ENCODE results near the gene MUC12.

MUC12 gene

DNA sequence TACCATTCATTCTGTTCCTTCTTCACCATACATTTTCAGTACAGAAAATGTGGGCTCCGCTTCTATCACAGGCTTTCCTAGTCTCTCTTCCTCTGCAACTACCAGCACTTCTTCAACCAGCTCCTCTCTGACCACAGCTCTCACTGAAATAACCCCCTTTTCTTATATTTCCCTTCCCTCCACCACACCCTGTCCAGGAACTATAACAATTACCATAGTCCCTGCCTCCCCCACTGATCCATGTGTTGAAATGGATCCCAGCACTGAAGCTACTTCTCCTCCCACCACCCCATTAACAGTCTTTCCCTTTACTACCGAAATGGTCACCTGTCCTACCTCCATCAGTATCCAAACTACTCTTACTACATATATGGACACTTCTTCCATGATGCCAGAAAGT, 9.5 kb upstream of the MUC12 start:
- DNase-seq (ENCODE audit: low spot score) = no peak
- TF ChIP-seq, protein P1, sequence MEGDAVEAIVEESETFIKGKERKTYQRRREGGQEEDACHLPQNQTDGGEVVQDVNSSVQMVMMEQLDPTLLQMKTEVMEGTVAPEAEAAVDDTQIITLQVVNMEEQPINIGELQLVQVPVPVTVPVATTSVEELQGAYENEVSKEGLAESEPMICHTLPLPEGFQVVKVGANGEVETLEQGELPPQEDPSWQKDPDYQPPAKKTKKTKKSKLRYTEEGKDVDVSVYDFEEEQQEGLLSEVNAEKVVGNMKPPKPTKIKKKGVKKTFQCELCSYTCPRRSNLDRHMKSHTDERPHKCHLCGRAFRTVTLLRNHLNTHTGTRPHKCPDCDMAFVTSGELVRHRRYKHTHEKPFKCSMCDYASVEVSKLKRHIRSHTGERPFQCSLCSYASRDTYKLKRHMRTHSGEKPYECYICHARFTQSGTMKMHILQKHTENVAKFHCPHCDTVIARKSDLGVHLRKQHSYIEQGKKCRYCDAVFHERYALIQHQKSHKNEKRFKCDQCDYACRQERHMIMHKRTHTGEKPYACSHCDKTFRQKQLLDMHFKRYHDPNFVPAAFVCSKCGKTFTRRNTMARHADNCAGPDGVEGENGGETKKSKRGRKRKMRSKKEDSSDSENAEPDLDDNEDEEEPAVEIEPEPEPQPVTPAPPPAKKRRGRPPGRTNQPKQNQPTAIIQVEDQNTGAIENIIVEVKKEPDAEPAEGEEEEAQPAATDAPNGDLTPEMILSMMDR (IDR thresholded peaks at IDR 0.05; ENCODE audit: extremely low read depth, insufficient read depth, missing control alignments) = no peak
- in situ Hi-C loops (cut with MboI; ENCODE audit: low pct_unique_long_range_greater_than_20kb, low sequenced_read_pairs, unreplicated experiment) = loop anchor here (10.0 kb wide), 1 partner anchor 95 kb away; no protein-coding TSS in a partner anchor

GRCh38 chr7:100962537-100962936, 6.8 kb upstream of the MUC12 start:
- TF ChIP-seq, protein P1 (IDR thresholded peaks at IDR 0.05; ENCODE audit: extremely low read depth, insufficient read depth, missing control alignments) = no peak
- DNase-seq (ENCODE audit: low spot score) = no peak
- in situ Hi-C loops (cut with MboI; ENCODE audit: low pct_unique_long_range_greater_than_20kb, low sequenced_read_pairs, unreplicated experiment) = loop anchor here (10.0 kb wide), 1 partner anchor 92 kb away; no protein-coding TSS in a partner anchor

GRCh38 chr7:100963386-100963785, 6.0 kb upstream of the MUC12 start:
- DNase-seq (ENCODE audit: low spot score) = no peak
- in situ Hi-C loops (cut with MboI; ENCODE audit: low pct_unique_long_range_greater_than_20kb, low sequenced_read_pairs, unreplicated experiment) = loop anchor here (10.0 kb wide), 1 partner anchor 91 kb away; no protein-coding TSS in a partner anchor
- TF ChIP-seq, protein P1 (IDR thresholded peaks at IDR 0.05; ENCODE audit: extremely low read depth, insufficient read depth, missing control alignments) = no peak

DNA sequence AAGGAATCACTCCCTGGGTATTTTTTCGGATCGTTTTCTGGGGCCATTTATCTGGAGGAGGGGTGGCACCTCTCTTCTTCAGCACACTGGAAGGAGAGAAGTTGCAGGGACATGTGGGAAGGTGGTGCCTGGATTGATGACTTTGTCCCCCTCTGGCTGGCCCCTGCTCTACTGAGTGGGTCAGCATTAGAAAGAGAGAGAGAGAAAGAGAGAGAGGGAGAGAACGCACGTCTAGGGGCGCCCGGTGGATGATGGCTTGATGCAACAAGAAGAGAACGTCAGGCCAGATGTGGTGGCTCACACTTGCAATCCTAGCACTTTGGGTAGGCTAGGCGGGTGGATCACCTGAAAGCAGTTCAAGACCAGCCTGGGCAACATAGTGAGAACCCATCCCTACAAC, 5.5 kb upstream of the MUC12 start:
- in situ Hi-C loops (cut with MboI; ENCODE audit: low pct_unique_long_range_greater_than_20kb, low sequenced_read_pairs, unreplicated experiment) = loop anchor here (10.0 kb wide), 1 partner anchor 91 kb away; no protein-coding TSS in a partner anchor
- TF ChIP-seq, protein P1 (IDR thresholded peaks at IDR 0.05; ENCODE audit: extremely low read depth, insufficient read depth, missing control alignments) = no peak
- no peak for DNase-seq (ENCODE audit: low spot score)

GRCh38 chr7:100964630-100965029, 4.7 kb upstream of the MUC12 start:
- in situ Hi-C loops (cut with MboI; ENCODE audit: low pct_unique_long_range_greater_than_20kb, low sequenced_read_pairs, unreplicated experiment) = loop anchor here (10.0 kb wide), 1 partner anchor 90 kb away; no protein-coding TSS in a partner anchor
- TF ChIP-seq, protein P1 (IDR thresholded peaks at IDR 0.05; ENCODE audit: extremely low read depth, insufficient read depth, missing control alignments) = no peak

GRCh38 chr7:100965045-100965722, 4.2 kb upstream of the MUC12 start:
- no peak for DNase-seq (ENCODE audit: low spot score)
- in situ Hi-C loops (cut with MboI; ENCODE audit: low pct_unique_long_range_greater_than_20kb, low sequenced_read_pairs, unreplicated experiment) = loop anchor here (10.0 kb wide), 1 partner anchor 90 kb away; no protein-coding TSS in a partner anchor
- TF ChIP-seq, protein P1 (IDR thresholded peaks at IDR 0.05; ENCODE audit: extremely low read depth, insufficient read depth, missing control alignments) = no peak

More at GRCh38 chr7:100964630-100965029, 4.7 kb upstream of the MUC12 start:
- DNase-seq (ENCODE audit: low spot score) = no peak
